Measurements from ENCODE around the gene SMIM28.

Gene SMIM28

GRCh38 chr6:138341176-138341575, 36.5 kb upstream of the SMIM28 start:
- Histone ChIP-seq H3K9ac (ENCODE audit: low read length) (no peak overlapping the region), H3K9me3 (ENCODE audit: insufficient read depth, low read length) (no peaks in the 10 kb centered on the region), H3K36me3 (ENCODE audit: low read length) (no peaks in the 10 kb centered on the region), H2AFZ (ENCODE audit: low read depth, low read length, severe bottlenecking) (no peak overlapping the region), H3K27ac (ENCODE audit: low read depth, low read length) (no peak overlapping the region), H3K4me2 (ENCODE audit: low read depth, low read length, poor library complexity, severe bottlenecking) (no peak overlapping the region), H3K4me3 (ENCODE audit: insufficient read depth, low read length, poor library complexity, severe bottlenecking) (no peak overlapping the region), H3F3A (ENCODE audit: insufficient read depth) (no peaks in the 10 kb centered on the region), H3K27me3 (ENCODE audit: low read length) (no peaks in the 10 kb centered on the region), H3K79me2 (ENCODE audit: insufficient read depth, low read length) (no peaks in the 10 kb centered on the region), H4K20me1 (ENCODE audit: low read depth, low read length) (no peaks in the 10 kb centered on the region), H3K9me2 (replicated peaks; ENCODE audit: insufficient read depth, low read length) (no peaks in the 10 kb centered on the region)
- no peak for TF ChIP-seq CTCF (IDR thresholded peaks at IDR 0.05; ENCODE audit: insufficient read depth, low read length, poor library complexity, severe bottlenecking)
- no peak for TF ChIP-seq EZH2phosphoT487 (conservative IDR thresholded peaks at IDR 0.05; ENCODE audit: low read length)

GRCh38 chr6:138343112-138343511, 34.6 kb upstream of the SMIM28 start:
- H3K9me2 ChIP-seq (replicated peaks; ENCODE audit: insufficient read depth, low read length): no peaks in the 10 kb centered on the region
- TF ChIP-seq EZH2phosphoT487 (conservative IDR thresholded peaks at IDR 0.05; ENCODE audit: low read length): no peak
- no peak for TF ChIP-seq CTCF (IDR thresholded peaks at IDR 0.05; ENCODE audit: insufficient read depth, low read length, poor library complexity, severe bottlenecking)
- no peaks in the 10 kb centered on the region for H4K20me1 ChIP-seq (ENCODE audit: low read depth, low read length)
- H3K36me3 ChIP-seq (ENCODE audit: low read length): no peaks in the 10 kb centered on the region
- H3K27me3 ChIP-seq (ENCODE audit: low read length): no peaks in the 10 kb centered on the region
- no peak overlapping the region for H2AFZ ChIP-seq (ENCODE audit: low read depth, low read length, severe bottlenecking)
- no peak overlapping the region for H3K9ac ChIP-seq (ENCODE audit: low read length)
- H3F3A ChIP-seq (ENCODE audit: insufficient read depth): no peaks in the 10 kb centered on the region
- no peak overlapping the region for H3K27ac ChIP-seq (ENCODE audit: low read depth, low read length)
- no peaks in the 10 kb centered on the region for H3K79me2 ChIP-seq (ENCODE audit: insufficient read depth, low read length)
- no peak overlapping the region for H3K4me3 ChIP-seq (ENCODE audit: insufficient read depth, low read length, poor library complexity, severe bottlenecking)
- no peak overlapping the region for H3K4me2 ChIP-seq (ENCODE audit: low read depth, low read length, poor library complexity, severe bottlenecking)
- H3K9me3 ChIP-seq (ENCODE audit: insufficient read depth, low read length): no peaks in the 10 kb centered on the region

- H3K9me2 ChIP-seq (replicated peaks; ENCODE audit: insufficient read depth, low read length): no peaks in the 10 kb centered on the region
These were observed 32.0 kb upstream of the SMIM28 start for GRCh38 chr6:138345565-138346285.

More at GRCh38 chr6:138345565-138346285, 32.0 kb upstream of the SMIM28 start:
- Histone ChIP-seq H4K20me1 (ENCODE audit: low read depth, low read length) (no peaks in the 10 kb centered on the region), H3K9me3 (ENCODE audit: insufficient read depth, low read length) (no peaks in the 10 kb centered on the region), H3K4me2 (ENCODE audit: low read depth, low read length, poor library complexity, severe bottlenecking) (no peak overlapping the region), H2AFZ (ENCODE audit: low read depth, low read length, severe bottlenecking) (no peak overlapping the region), H3K27ac (ENCODE audit: low read depth, low read length) (no peak overlapping the region), H3K79me2 (ENCODE audit: insufficient read depth, low read length) (no peaks in the 10 kb centered on the region), H3F3A (ENCODE audit: insufficient read depth) (no peaks in the 10 kb centered on the region), H3K4me3 (ENCODE audit: insufficient read depth, low read length, poor library complexity, severe bottlenecking) (no peak overlapping the region), H3K36me3 (ENCODE audit: low read length) (no peaks in the 10 kb centered on the region), H3K27me3 (ENCODE audit: low read length) (no peaks in the 10 kb centered on the region), H3K9ac (ENCODE audit: low read length) (no peak overlapping the region)
- no peak for TF ChIP-seq CTCF (IDR thresholded peaks at IDR 0.05; ENCODE audit: insufficient read depth, low read length, poor library complexity, severe bottlenecking)
- no peak for TF ChIP-seq EZH2phosphoT487 (conservative IDR thresholded peaks at IDR 0.05; ENCODE audit: low read length)

Measured in SU-DHL-6 (cell line).